OCI-LY3 (cell line): Measurements from ENCODE around the gene PIWIL1.

Experiments
- EZH2phosphoT487 ChIP-seq: fragments of 200-600 bp; shearing (Covaris generic); IDR thresholded peaks from 2 replicates; pipeline ENCODE4 v1.6.1; 2018; ENCODE audit warnings: antibody characterized with exemption, mixed run types, low read depth
- TF ChIP-seq, protein P1 (sequence below): fragments of 200-600, 300-600 bp; sonication (generic); IDR thresholded peaks from 2 replicates; pipeline ENCODE4 v1.5.1; 2014; ENCODE audit warnings: antibody characterized with exemption, low read length, low read depth

- TF ChIP-seq, protein P1, sequence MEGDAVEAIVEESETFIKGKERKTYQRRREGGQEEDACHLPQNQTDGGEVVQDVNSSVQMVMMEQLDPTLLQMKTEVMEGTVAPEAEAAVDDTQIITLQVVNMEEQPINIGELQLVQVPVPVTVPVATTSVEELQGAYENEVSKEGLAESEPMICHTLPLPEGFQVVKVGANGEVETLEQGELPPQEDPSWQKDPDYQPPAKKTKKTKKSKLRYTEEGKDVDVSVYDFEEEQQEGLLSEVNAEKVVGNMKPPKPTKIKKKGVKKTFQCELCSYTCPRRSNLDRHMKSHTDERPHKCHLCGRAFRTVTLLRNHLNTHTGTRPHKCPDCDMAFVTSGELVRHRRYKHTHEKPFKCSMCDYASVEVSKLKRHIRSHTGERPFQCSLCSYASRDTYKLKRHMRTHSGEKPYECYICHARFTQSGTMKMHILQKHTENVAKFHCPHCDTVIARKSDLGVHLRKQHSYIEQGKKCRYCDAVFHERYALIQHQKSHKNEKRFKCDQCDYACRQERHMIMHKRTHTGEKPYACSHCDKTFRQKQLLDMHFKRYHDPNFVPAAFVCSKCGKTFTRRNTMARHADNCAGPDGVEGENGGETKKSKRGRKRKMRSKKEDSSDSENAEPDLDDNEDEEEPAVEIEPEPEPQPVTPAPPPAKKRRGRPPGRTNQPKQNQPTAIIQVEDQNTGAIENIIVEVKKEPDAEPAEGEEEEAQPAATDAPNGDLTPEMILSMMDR: no peak
- TF ChIP-seq EZH2phosphoT487: no peak
These were observed 37.9 kb downstream of the PIWIL1 start for GRCh38 chr12:130375296-130376287.
